ENCODE data around the gene LRIF1. TPM values are rescaled to one million over a fixed set of nuclear protein-coding genes. Genes with fewer than 3 reads are reported as not detected.

LRIF1 gene
- polyA plus RNA-seq, 3 donors from 2014 or later = 20.6 to 37.2 (median 22.0) TPM

DNA sequence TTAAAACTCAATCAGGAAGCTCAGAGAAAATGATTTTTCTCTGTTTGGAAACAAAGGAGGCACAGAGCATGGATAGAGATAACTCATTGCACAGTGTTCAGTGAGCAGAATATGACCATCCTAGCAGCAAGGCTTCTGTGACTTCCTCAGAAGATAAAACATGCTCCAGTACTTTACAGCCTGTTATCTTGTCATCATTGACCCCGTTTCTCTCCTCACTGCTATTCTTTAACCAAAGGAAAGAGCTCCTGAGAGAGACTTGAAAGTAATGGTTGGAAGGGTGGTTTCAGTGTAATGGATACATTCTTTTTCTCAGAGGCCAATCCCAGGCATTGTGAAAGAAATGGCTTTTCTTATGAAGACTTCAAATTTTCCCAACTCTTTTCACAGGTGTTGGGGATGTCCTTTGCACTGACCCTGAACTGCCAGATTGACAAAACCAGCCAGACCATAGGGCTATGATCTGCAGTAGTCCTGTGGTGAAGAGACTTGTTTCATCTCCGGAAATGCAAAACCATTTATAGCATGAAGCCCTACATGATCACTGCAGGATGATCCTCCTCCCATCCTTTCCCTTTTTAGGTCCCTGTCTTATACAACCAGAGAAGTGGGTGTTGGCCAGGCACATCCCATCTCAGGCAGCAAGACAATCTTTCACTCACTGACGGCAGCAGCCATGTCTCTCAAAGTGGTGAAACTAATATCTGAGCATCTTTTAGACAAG lies 64.8 kb downstream of the LRIF1 start:
- H3K27ac Mint-ChIP-seq = peak overlapping the region; percentile 86 to 96 (median 92)
- peaks cover 70 to 85% of the 10 kb centered on the region in 2 donors for H3K4me1 Mint-ChIP-seq
- peaks cover 0 to 6% (median 1%) of the 10 kb centered on the region in 3 donors for H3K27me3 Mint-ChIP-seq (ENCODE audit: low read depth in 3 of 3)
- peaks cover 28 to 73% (median 59%) of the 10 kb centered on the region in 3 donors for H3K36me3 Mint-ChIP-seq
- no peaks in the 10 kb centered on the region for H3K9me3 Mint-ChIP-seq
- H3K4me3 Mint-ChIP-seq = peak overlapping the region in 1 of 5 donors; percentile 39
- DNase-seq = no peak

DNA sequence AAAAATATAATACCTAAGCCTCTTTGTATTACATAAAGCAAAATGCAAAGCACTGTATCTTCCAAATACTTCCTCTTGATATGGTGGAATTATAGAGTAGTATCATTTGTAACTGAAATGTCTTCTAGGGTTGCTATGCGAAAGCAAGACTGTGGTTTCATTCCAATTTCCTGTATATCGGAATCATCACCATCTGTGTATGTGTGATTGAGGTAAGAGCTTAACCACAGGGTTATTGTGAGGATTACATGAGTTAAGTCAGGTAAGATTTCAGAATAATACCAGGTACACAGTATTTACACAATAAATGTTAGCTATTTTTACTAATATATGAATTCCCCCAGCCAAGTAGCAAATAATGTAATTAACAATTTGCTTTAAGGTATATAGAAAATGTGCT lies 66.0 kb downstream of the LRIF1 start:
- H3K27ac Mint-ChIP-seq = peak overlapping the region; percentile 86 to 96 (median 92)
- H3K4me1 Mint-ChIP-seq = peaks cover 78 to 86% of the 10 kb centered on the region in 2 donors
- peak overlapping the region in 3 of 5 donors; percentile 6 to 26 (median 26) for H3K4me3 Mint-ChIP-seq
- peak in 1 of 3 donors; percentile 24 for DNase-seq
- no peaks in the 10 kb centered on the region for H3K9me3 Mint-ChIP-seq
- H3K36me3 Mint-ChIP-seq = peaks cover 36 to 80% (median 68%) of the 10 kb centered on the region in 3 donors
- H3K27me3 Mint-ChIP-seq (ENCODE audit: low read depth in 3 of 3) = peaks cover 1 to 7% (median 2%) of the 10 kb centered on the region in 3 donors

Other genes starting within 250 kb of the LRIF1 start
- gene CD53, start 90.8 kb downstream of the LRIF1 start, polyA plus RNA-seq = 1,000 to 10,000 TPM in 2 of 3 donors, 100 to 1,000 TPM in 1; 997 to 1,455 (median 1,434) TPM
- gene DRAM2, start 176.2 kb upstream of the LRIF1 start, polyA plus RNA-seq = 10 to 100 TPM; 61.8 to 88.2 (median 80.4) TPM
- 10 to 100 TPM; 14.7 to 20.9 (median 19.2) TPM for gene CEPT1, start 176.3 kb upstream of the LRIF1 start, polyA plus RNA-seq
- 100 to 1,000 TPM; 145 to 474 (median 264) TPM for gene DENND2D, start 236.7 kb upstream of the LRIF1 start, polyA plus RNA-seq